ENCODE data around the gene PF4V1. TPM values are rescaled to one million over a fixed set of nuclear protein-coding genes. Genes with fewer than 3 reads are reported as not detected.

PF4V1 gene
- total and polyA plus RNA-seq, 9 of the 15 experiments (the other 6 are each of a cell fraction or from before 2014, with no cell fraction given): not detected

DNA sequence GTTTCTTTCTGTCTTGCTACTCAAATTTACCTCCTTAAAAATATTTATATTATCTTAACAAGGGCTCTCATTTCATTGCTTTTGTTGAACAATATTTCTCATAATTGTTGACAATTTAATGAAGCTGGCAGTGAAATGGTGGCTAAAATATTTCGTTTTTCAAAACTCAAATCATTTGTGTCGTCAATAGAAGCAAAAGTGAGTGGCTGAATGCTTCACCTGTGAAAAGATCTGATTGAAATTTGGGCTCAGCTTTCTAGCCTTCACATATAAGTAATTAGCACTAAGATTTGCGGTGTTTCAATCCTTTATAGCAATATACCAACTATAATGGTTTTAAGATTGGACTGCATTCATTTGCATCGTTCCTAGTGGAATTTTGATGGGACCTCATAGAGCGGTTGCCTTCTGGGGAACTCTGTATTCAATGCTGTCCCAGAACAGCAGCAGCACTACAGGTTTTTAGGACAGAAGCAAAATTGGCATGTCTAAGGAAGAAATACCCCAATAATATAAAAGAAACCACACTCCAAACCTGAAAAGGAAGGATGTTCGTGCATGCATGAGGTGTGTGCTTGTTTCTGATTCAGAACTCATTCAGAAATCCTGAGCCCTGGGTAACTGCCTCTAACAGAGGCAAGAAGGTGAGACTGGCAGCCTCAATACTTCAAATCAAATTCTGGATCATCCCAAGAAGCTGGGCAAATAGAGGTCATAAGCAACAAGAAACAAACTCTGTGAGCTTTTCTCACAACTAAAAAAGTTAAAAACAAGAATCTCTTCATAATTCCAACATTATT, 18.6 kb downstream of the PF4V1 start:
- Histone ChIP-seq H3K9me1 (ENCODE audit: control insufficient read depth, insufficient read depth, low read length) (no peaks in the 10 kb centered on the region), H4K20me1 (replicated peaks; ENCODE audit: control insufficient read depth, insufficient read depth, low read length) (no peaks in the 10 kb centered on the region), H3K36me3 (ENCODE audit: control insufficient read depth, insufficient read depth, low read length) (no peaks in the 10 kb centered on the region), H3K27me3 (ENCODE audit: control insufficient read depth in 2 of 2, insufficient read depth in 2 of 2, low read length in 2 of 2) (no peaks in the 10 kb centered on the region), H3K9me3 (replicated peaks; ENCODE audit: control insufficient read depth, insufficient read depth, low read depth, low read length) (no peaks in the 10 kb centered on the region), H3K9ac (ENCODE audit: insufficient read depth in 1 of 2, low read depth in 2 of 2, low read length in 2 of 2) (no peak overlapping the region), H3K79me2 (ENCODE audit: control insufficient read depth, insufficient read depth, low read length) (no peaks in the 10 kb centered on the region), H3K4me3 (no peak overlapping the region), H3K4me1 (replicated peaks in 1 of 2; ENCODE audit: control insufficient read depth in 2 of 2, insufficient read depth in 2 of 2, low read length in 2 of 2) (peaks cover 9 to 11% of the 10 kb centered on the region in 2 experiments; a peak in 4 of 5 replicates), H3K4me2 (ENCODE audit: insufficient read depth, low read length) (no peak overlapping the region), H2AFZ (ENCODE audit: low read depth, low read length) (no peak overlapping the region), H3K27ac (ENCODE audit: extremely low read depth, low read depth, low read length) (no peak overlapping the region)
- CTCF ChIA-PET (ENCODE audit: low intra/inter-chr PET ratio): no interaction called here
- in situ Hi-C loops (cut with MboI) (loop anchor here (10.0 kb wide), 1 partner anchor 263 kb away; no protein-coding TSS in a partner anchor), intact Hi-C loops (cut with micrococcal nuclease) (no loop called here)
- no peak for FAIRE-seq
- WGBS (ENCODE audit: insufficient coverage, low coverage, missing lambda C conversion rate): 53% methylated on average over 6 of the region's 6 CpGs
- no peak for DNase-seq (ENCODE audit: extremely low read depth in 1 of 4, low spot score in 3 of 4)
- TF ChIP-seq CCNT2 (IDR thresholded peaks at IDR 0.05; ENCODE audit: borderline replicate concordance, extremely low read depth, insufficient read length, low read depth, low read length) (no peak), ZNF318 (IDR thresholded peaks at IDR 0.05; ENCODE audit: borderline replicate concordance in 1 of 2, low read depth in 1 of 2) (no peak), ZBTB8A (IDR thresholded peaks at IDR 0.05; ENCODE audit: partially characterized antibody) (no peak), CBFB (CRISPR knock-in tag; IDR thresholded peaks at IDR 0.05) (no peak), MCM2 (IDR thresholded peaks at IDR 0.05; ENCODE audit: low read depth) (no peak), PTRF (tag; IDR thresholded peaks at IDR 0.05) (no peak), YY1 (IDR thresholded peaks at IDR 0.05; ENCODE audit: borderline replicate concordance in 1 of 3, control insufficient read depth in 1 of 3, extremely low read depth in 1 of 3, insufficient read depth in 3 of 3, insufficient read length in 1 of 3, insufficient replicate concordance in 2 of 3, low read depth in 1 of 3, low read length in 2 of 3) (no peak)
- no peak for ATAC-seq
- POLR2A ChIA-PET: interaction anchor here (0.6 kb wide), 1 partner anchor 28 kb away, joined by 3 read pairs; no protein-coding TSS in a partner anchor
- no TSS peak for BruUV-seq (replicated peaks)
